NCI-H82 treated with DMSO at 0.1 percent for 48 hours (cell line): ENCODE measurements around the gene MTA1.

Experiments
- DNase-seq: peaks from one replicate; lab custom pipeline; 2025; ENCODE audit not compliant: unreplicated experiment; lab: John Stamatoyannopoulos, UW

Gene MTA1

GRCh38 chr14:105401699-105402098, 17.9 kb upstream of the MTA1 start:
- DNase-seq, result no peak

- DNase-seq, result no peak
Measured at GRCh38 chr14:105408592-105408991, 11.0 kb upstream of the MTA1 start.

- no peak for DNase-seq
Measured at GRCh38 chr14:105409364-105409763, 10.3 kb upstream of the MTA1 start.

GRCh38 chr14:105410642-105411016, 9.0 kb upstream of the MTA1 start:
- DNase-seq, result no peak

GRCh38 chr14:105411017-105411941, 8.3 kb upstream of the MTA1 start:
- no peak for DNase-seq

- DNase-seq, result no peak
Measured at GRCh38 chr14:105411985-105412770, 7.4 kb upstream of the MTA1 start.

GRCh38 chr14:105412771-105413543, 6.7 kb upstream of the MTA1 start:
- no peak for DNase-seq

- no peak for DNase-seq
Measured at GRCh38 chr14:105413544-105413886, 6.1 kb upstream of the MTA1 start.

- DNase-seq, result no peak
Measured at GRCh38 chr14:105414456-105415371, 4.9 kb upstream of the MTA1 start.

GRCh38 chr14:105415481-105416428, 3.9 kb upstream of the MTA1 start:
- no peak for DNase-seq

GRCh38 chr14:105416671-105417070, 3.0 kb upstream of the MTA1 start:
- DNase-seq, result no peak

- no peak for DNase-seq
Measured at GRCh38 chr14:105417690-105418121, 1.9 kb upstream of the MTA1 start.

GRCh38 chr14:105418269-105419194, 1.1 kb upstream of the MTA1 start:
- DNase-seq, result no peak

- DNase-seq, result no peak
Measured at GRCh38 chr14:105420101-105420973, 710 bp downstream of the MTA1 start.

GRCh38 chr14:105420974-105421674, 1.5 kb downstream of the MTA1 start:
- DNase-seq, result no peak

- no peak for DNase-seq
Measured at GRCh38 chr14:105421723-105422615, 2.3 kb downstream of the MTA1 start.
